SU-DHL-6 (cell line): ENCODE data around the gene S100A14.

Experiments used
- H2AFZ ChIP-seq: fragments of 200-600 bp; sonication (generic); 2 replicates; pipeline ENCODE4 v1.6.1; 2014; ENCODE audit warnings: low read depth, mild to moderate bottlenecking, moderate library complexity, mixed read lengths, antibody characterized with exemption, low read length; ENCODE audit not compliant: severe bottlenecking
- H3F3A ChIP-seq: fragments of 200-600 bp; shearing (Covaris generic); 2 replicates; pipeline ENCODE4 v1.6.0; 2016; ENCODE audit warnings: antibody characterized with exemption, mild to moderate bottlenecking; ENCODE audit not compliant: insufficient read depth
- H3K27ac ChIP-seq: fragments of 200-600 bp; sonication (generic); 2 replicates; pipeline ENCODE4 v1.5.1; 2016; ENCODE audit warnings: low read depth, mild to moderate bottlenecking, low read length, moderate library complexity, mixed read lengths
- H3K27me3 ChIP-seq: fragments of 200-600 bp; sonication (generic), shearing (Covaris generic); 2 replicates; pipeline ENCODE4 v1.6.0; 2014; ENCODE audit warnings: mild to moderate bottlenecking, low read length
- H3K36me3 ChIP-seq: fragments of 200-600 bp; sonication (generic); 2 replicates; pipeline ENCODE4 v1.6.1; 2014; ENCODE audit warnings: mild to moderate bottlenecking, low read length, mixed read lengths
- H3K4me2 ChIP-seq: fragments of 300-600, 200-600 bp; shearing (Covaris generic), sonication (generic); 2 replicates; pipeline ENCODE4 v1.6.0; 2014; ENCODE audit warnings: low read length, low read depth, mild to moderate bottlenecking; ENCODE audit not compliant: poor library complexity, severe bottlenecking
- H3K4me3 ChIP-seq: fragments of 200-600 bp; sonication (generic); 2 replicates; pipeline ENCODE4 v1.5.1; 2014; ENCODE audit warnings: antibody characterized with exemption, low read length, mild to moderate bottlenecking, mixed read lengths; ENCODE audit not compliant: insufficient read depth, poor library complexity, severe bottlenecking
- H3K79me2 ChIP-seq: fragments of 200-600 bp; sonication (generic); 2 replicates; pipeline ENCODE4 v1.6.1; 2014; ENCODE audit warnings: mild to moderate bottlenecking, low read length, moderate library complexity; ENCODE audit not compliant: insufficient read depth
- H3K9ac ChIP-seq: fragments of 200-600 bp; sonication (generic); 2 replicates; pipeline ENCODE4 v1.7.0; 2014; ENCODE audit warnings: mild to moderate bottlenecking, low read length
- H3K9me2 ChIP-seq: fragments of 200-600 bp; sonication (generic); replicated peaks from 2 replicates; pipeline ENCODE4 v1.6.1; 2014; ENCODE audit warnings: low read length; ENCODE audit not compliant: insufficient read depth
- H3K9me3 ChIP-seq: fragments of 200-600 bp; sonication (generic); 2 replicates; pipeline ENCODE4 v1.6.1; 2014; ENCODE audit warnings: low read length, mixed read lengths; ENCODE audit not compliant: insufficient read depth
- H4K20me1 ChIP-seq: fragments of 200-600 bp; sonication (generic); 2 replicates; pipeline ENCODE4 v1.6.1; 2014; ENCODE audit warnings: low read depth, mild to moderate bottlenecking, antibody characterized with exemption, low read length, moderate library complexity, mixed read lengths
- EZH2phosphoT487 ChIP-seq: fragments of 200-600 bp; sonication (generic), shearing (Covaris generic); conservative IDR thresholded peaks from 2 replicates; pipeline ENCODE4 v1.6.1; 2018; ENCODE audit warnings: mild to moderate bottlenecking, antibody characterized with exemption, low read length, moderate library complexity, mixed read lengths
- TF ChIP-seq, protein P1 (sequence below): fragments of 200-600 bp; sonication (generic); IDR thresholded peaks from one replicate; pipeline ENCODE4 v1.5.1; 2017; ENCODE audit warnings: antibody characterized with exemption, mild to moderate bottlenecking, low read length, moderate library complexity; ENCODE audit not compliant: insufficient read depth, poor library complexity, severe bottlenecking

Gene S100A14

GRCh38 chr1:153572569-153573015 is 43.5 kb downstream of the S100A14 start:
- Histone ChIP-seq H3K79me2 (no peaks in the 10 kb centered on the region), H3K36me3 (no peaks in the 10 kb centered on the region), H3K9me3 (no peaks in the 10 kb centered on the region), H3K9me2 (no peaks in the 10 kb centered on the region), H3K27me3 (no peaks in the 10 kb centered on the region), H3K4me2 (no peak overlapping the region), H3F3A (no peaks in the 10 kb centered on the region), H3K27ac (no peak overlapping the region), H4K20me1 (no peaks in the 10 kb centered on the region), H2AFZ (no peak overlapping the region), H3K9ac (no peak overlapping the region), H3K4me3 (no peak overlapping the region)
- TF ChIP-seq, protein P1, sequence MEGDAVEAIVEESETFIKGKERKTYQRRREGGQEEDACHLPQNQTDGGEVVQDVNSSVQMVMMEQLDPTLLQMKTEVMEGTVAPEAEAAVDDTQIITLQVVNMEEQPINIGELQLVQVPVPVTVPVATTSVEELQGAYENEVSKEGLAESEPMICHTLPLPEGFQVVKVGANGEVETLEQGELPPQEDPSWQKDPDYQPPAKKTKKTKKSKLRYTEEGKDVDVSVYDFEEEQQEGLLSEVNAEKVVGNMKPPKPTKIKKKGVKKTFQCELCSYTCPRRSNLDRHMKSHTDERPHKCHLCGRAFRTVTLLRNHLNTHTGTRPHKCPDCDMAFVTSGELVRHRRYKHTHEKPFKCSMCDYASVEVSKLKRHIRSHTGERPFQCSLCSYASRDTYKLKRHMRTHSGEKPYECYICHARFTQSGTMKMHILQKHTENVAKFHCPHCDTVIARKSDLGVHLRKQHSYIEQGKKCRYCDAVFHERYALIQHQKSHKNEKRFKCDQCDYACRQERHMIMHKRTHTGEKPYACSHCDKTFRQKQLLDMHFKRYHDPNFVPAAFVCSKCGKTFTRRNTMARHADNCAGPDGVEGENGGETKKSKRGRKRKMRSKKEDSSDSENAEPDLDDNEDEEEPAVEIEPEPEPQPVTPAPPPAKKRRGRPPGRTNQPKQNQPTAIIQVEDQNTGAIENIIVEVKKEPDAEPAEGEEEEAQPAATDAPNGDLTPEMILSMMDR = peak; percentile 69
- TF ChIP-seq EZH2phosphoT487 = no peak

- no peaks in the 10 kb centered on the region for H3K27me3 ChIP-seq
- no peaks in the 10 kb centered on the region for H4K20me1 ChIP-seq
These were observed 44.4 kb downstream of the S100A14 start for GRCh38 chr1:153571706-153572105.

DNA sequence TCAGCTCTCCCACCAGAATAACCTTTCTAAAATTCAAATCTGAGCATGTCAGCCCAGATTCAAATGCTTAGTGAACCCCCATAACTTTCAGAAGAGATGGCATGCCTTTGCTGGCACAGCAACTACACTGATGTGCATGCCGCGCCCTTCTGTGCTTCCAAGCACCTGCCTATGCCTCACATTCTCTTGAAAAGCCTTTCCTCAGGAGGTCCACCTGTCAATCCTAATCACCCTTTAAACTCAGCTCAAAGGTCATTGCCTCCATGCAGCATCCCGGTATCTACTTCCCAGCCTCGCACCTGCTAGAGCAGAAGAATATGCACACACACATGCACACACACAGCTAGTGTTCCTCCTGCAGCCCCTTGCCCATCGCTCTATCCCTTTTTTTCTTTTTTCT is 45.3 kb downstream of the S100A14 start:
- Histone ChIP-seq H2AFZ (no peak overlapping the region), H3K4me3 (no peak overlapping the region), H3K4me2 (no peak overlapping the region), H3K9me3 (no peaks in the 10 kb centered on the region), H3K36me3 (no peaks in the 10 kb centered on the region), H4K20me1 (no peaks in the 10 kb centered on the region), H3K9me2 (no peaks in the 10 kb centered on the region), H3K9ac (no peak overlapping the region), H3K79me2 (no peaks in the 10 kb centered on the region), H3K27ac (no peak overlapping the region), H3F3A (no peaks in the 10 kb centered on the region), H3K27me3 (no peaks in the 10 kb centered on the region)
- TF ChIP-seq, protein P1 = no peak
- TF ChIP-seq EZH2phosphoT487 = no peak

More at GRCh38 chr1:153571706-153572105, 44.4 kb downstream of the S100A14 start:
- no peak overlapping the region for H3K4me3 ChIP-seq
- H3K9ac ChIP-seq = no peak overlapping the region
- no peaks in the 10 kb centered on the region for H3F3A ChIP-seq
- no peak overlapping the region for H2AFZ ChIP-seq
- H3K36me3 ChIP-seq = no peaks in the 10 kb centered on the region
- H3K4me2 ChIP-seq = no peak overlapping the region
- TF ChIP-seq, protein P1 = no peak
- TF ChIP-seq EZH2phosphoT487 = no peak
- no peaks in the 10 kb centered on the region for H3K79me2 ChIP-seq
- no peak overlapping the region for H3K27ac ChIP-seq
- no peaks in the 10 kb centered on the region for H3K9me3 ChIP-seq
- no peaks in the 10 kb centered on the region for H3K9me2 ChIP-seq
